Measurements from ENCODE around the gene CACNG5. TPM values are rescaled to one million over a fixed set of nuclear protein-coding genes. Genes with fewer than 3 reads are reported as not detected.
A peak's percentile ranks its signal among the peaks of the same experiment; 100 is the strongest.

CACNG5 gene, protein sequence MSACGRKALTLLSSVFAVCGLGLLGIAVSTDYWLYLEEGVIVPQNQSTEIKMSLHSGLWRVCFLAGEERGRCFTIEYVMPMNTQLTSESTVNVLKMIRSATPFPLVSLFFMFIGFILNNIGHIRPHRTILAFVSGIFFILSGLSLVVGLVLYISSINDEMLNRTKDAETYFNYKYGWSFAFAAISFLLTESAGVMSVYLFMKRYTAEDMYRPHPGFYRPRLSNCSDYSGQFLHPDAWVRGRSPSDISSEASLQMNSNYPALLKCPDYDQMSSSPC
- total RNA-seq, result 1 to 10 TPM in 1 of 2 donors, not detected in 1; 1.8 TPM
- 0.36 TPM for polyA plus RNA-seq (2013, experiment 1 of 2)
- polyA plus RNA-seq (2013, experiment 2 of 2), result not detected
- long read RNA-seq, experiment 1, result 0 reads
- long read RNA-seq, experiment 2, result 0 reads
- long read RNA-seq, experiment 3, partial matches to known transcripts, result 0 of 3 reads
- long read RNA-seq, experiment 3, other reads (novel, unspliced or antisense), result 2 of 3 reads
- long read RNA-seq, experiment 4, result 0 reads

DNA sequence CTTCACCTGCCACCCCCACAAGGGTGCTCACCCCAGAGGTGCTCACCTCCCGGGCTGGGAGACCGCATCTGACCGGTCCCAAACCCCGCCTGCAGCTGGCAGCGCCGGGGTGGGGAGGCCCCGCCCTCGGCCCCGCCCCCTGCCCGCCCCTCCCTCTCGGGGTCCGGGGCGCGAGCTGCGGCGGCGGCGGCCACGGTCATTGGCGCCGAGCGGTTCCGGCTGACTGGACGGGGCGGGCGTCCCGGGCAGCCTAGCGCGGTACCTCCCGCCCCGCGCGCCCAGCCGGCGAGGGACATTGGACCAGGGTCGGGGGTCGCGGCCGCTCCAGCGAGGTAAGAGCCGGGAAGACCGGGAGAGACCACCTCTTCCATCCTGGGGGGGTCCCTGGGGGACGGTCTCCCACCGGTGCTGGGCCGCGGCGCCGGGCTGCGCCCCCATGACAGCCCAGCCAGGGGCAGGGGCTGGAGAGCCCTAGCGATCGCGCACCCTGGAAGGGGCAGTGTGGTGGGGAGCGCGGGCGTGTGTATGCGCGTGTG, at the start of gene CACNG5:
Gene CACNG5, plus strand, starts transcription at position 199 of the 536 bp plus-strand sequence. CDS start 42,216 bp downstream, outside the sequence.
- TF ChIP-seq, protein P1, sequence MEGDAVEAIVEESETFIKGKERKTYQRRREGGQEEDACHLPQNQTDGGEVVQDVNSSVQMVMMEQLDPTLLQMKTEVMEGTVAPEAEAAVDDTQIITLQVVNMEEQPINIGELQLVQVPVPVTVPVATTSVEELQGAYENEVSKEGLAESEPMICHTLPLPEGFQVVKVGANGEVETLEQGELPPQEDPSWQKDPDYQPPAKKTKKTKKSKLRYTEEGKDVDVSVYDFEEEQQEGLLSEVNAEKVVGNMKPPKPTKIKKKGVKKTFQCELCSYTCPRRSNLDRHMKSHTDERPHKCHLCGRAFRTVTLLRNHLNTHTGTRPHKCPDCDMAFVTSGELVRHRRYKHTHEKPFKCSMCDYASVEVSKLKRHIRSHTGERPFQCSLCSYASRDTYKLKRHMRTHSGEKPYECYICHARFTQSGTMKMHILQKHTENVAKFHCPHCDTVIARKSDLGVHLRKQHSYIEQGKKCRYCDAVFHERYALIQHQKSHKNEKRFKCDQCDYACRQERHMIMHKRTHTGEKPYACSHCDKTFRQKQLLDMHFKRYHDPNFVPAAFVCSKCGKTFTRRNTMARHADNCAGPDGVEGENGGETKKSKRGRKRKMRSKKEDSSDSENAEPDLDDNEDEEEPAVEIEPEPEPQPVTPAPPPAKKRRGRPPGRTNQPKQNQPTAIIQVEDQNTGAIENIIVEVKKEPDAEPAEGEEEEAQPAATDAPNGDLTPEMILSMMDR (conservative IDR thresholded peaks at IDR 0.05), result no peak
- peak; percentile 93 for DNase-seq
- no peak within 1 kb of the TSS for H3K27ac Mint-ChIP-seq
- Histone ChIP-seq H3K9ac (ENCODE audit: extremely low read depth, low read length, poor library complexity, severe bottlenecking) (no peak within 1 kb of the TSS), H3K36me3 (ENCODE audit: control insufficient read depth, insufficient read depth, low read length) (no peaks in the 10 kb centered on the region), H3K9me3 (ENCODE audit: control insufficient read depth, low read length) (no peaks in the 10 kb centered on the region), H3K4me1 (ENCODE audit: control insufficient read depth, insufficient read depth, low read length) (peaks cover 8% of the 10 kb centered on the region), H3K4me3 (ENCODE audit: low read length) (peak within 1 kb of the TSS; percentile 62), H3K27me3 (ENCODE audit: control insufficient read depth, insufficient read depth, low read length, poor library complexity, severe bottlenecking) (peaks cover 45% of the 10 kb centered on the region), H3K27ac (ENCODE audit: low read depth, low read length) (no peak within 1 kb of the TSS)
- H3K4me1 Mint-ChIP-seq, result peaks cover 6% of the 10 kb centered on the region
- H3K27me3 Mint-ChIP-seq (ENCODE audit: insufficient read depth), result peaks cover 52% of the 10 kb centered on the region
- H3K36me3 Mint-ChIP-seq (ENCODE audit: low read depth), result no peaks in the 10 kb centered on the region
- H3K9me3 Mint-ChIP-seq, result no peaks in the 10 kb centered on the region
- WGBS, 2 experiments (ENCODE audit: insufficient coverage in 1 of 2, insufficient read length in 1 of 2), result 12 to 75% methylated on average over 5 to 57 of the region's 57 CpGs
- H3K4me3 Mint-ChIP-seq, result peak within 1 kb of the TSS; percentile 37

DNA sequence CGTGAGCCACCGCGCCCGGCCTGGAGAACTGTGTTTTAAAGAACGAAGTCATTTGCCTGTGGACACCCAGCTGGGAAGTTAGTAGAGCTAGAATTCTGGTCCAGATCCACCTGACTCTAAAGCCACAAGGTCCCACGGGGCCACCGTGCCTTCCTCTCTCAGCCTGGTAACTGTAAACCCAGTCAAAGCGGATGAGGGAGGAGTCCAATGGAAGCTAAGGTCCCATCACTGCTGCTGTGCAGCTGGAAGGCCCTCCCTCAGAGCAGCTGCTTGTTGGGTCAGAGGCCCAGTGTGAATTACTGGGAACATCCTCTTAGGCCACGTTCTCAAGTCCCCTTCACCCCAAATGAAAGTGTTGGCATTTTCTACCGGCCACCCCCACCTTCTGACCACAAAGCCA, 48.8 kb upstream of the CACNG5 start:
- peak; percentile 45 for DNase-seq

DNA sequence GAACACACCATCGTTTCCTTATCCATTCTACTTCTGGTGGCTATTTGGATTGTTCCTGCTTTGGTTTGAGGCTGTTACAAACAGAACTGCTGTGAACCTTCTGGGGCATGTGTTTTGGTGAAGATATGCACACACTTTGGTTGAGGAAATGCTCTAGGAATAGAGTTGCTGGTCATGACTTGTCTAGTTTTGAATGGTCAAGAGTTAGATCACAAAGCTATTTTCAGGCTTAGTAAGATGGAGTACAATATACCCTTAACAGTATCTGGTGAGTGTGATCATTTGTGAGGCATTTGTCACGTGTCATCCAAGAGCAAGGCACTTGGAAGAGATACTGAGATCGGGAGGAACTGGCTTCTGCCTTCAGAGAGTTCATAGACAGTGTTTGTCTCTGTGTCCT, 47.0 kb upstream of the CACNG5 start:
- Mint-ChIP-seq H3K36me3 (ENCODE audit: low read depth) (no peaks in the 10 kb centered on the region), H3K27ac (no peak overlapping the region), H3K9me3 (no peaks in the 10 kb centered on the region), H3K4me1 (peaks cover 16% of the 10 kb centered on the region), H3K4me3 (no peak overlapping the region), H3K27me3 (ENCODE audit: insufficient read depth) (no peaks in the 10 kb centered on the region)
- Histone ChIP-seq H3K27me3 (ENCODE audit: control insufficient read depth, insufficient read depth, low read length, poor library complexity, severe bottlenecking) (no peaks in the 10 kb centered on the region), H3K4me3 (ENCODE audit: low read length) (no peak overlapping the region), H3K27ac (ENCODE audit: low read depth, low read length) (no peak overlapping the region), H3K9me3 (ENCODE audit: control insufficient read depth, low read length) (no peaks in the 10 kb centered on the region), H3K9ac (ENCODE audit: extremely low read depth, low read length, poor library complexity, severe bottlenecking) (no peak overlapping the region), H3K36me3 (ENCODE audit: control insufficient read depth, insufficient read depth, low read length) (no peaks in the 10 kb centered on the region), H3K4me1 (ENCODE audit: control insufficient read depth, insufficient read depth, low read length) (no peaks in the 10 kb centered on the region)
- no peak for DNase-seq
- TF ChIP-seq, protein P1 (conservative IDR thresholded peaks at IDR 0.05), result no peak
- WGBS, 2 experiments (ENCODE audit: insufficient coverage in 1 of 2, insufficient read length in 1 of 2), result 86 to 100% methylated on average over 1 to 3 of the region's 3 CpGs

More for the DNA sequence above, 48.8 kb upstream of the CACNG5 start:
- Histone ChIP-seq H3K27ac (ENCODE audit: low read depth, low read length) (no peak overlapping the region), H3K4me3 (ENCODE audit: low read length) (no peak overlapping the region), H3K36me3 (ENCODE audit: control insufficient read depth, insufficient read depth, low read length) (no peaks in the 10 kb centered on the region), H3K4me1 (ENCODE audit: control insufficient read depth, insufficient read depth, low read length) (no peaks in the 10 kb centered on the region), H3K27me3 (ENCODE audit: control insufficient read depth, insufficient read depth, low read length, poor library complexity, severe bottlenecking) (no peaks in the 10 kb centered on the region), H3K9me3 (ENCODE audit: control insufficient read depth, low read length) (no peaks in the 10 kb centered on the region), H3K9ac (ENCODE audit: extremely low read depth, low read length, poor library complexity, severe bottlenecking) (no peak overlapping the region)
- Mint-ChIP-seq H3K27ac (no peak overlapping the region), H3K27me3 (ENCODE audit: insufficient read depth) (no peaks in the 10 kb centered on the region), H3K4me3 (no peak overlapping the region), H3K4me1 (peaks cover 9% of the 10 kb centered on the region), H3K9me3 (no peaks in the 10 kb centered on the region), H3K36me3 (ENCODE audit: low read depth) (no peaks in the 10 kb centered on the region)
- 87 to 89% methylated on average over 8 to 10 of the region's 10 CpGs for WGBS, 2 experiments (ENCODE audit: insufficient coverage in 1 of 2, insufficient read length in 1 of 2)
- TF ChIP-seq, protein P1 (conservative IDR thresholded peaks at IDR 0.05), result no peak
